HG02610 (cell line): ENCODE measurements around the gene MRGPRE.

Source experiments
- ATAC-seq: cut with Tn5 transposase; IDR thresholded peaks from one replicate; pipeline ENCODE4 v1.9.1; 2021; ENCODE audit warnings: mild to moderate bottlenecking, moderate library complexity; ENCODE audit not compliant: unreplicated experiment

MRGPRE gene

GRCh38 chr11:3226846-3227567, 5.2 kb downstream of the MRGPRE start:
- no peak for ATAC-seq

GRCh38 chr11:3225826-3226750, 6.1 kb downstream of the MRGPRE start:
- ATAC-seq: no peak

DNA sequence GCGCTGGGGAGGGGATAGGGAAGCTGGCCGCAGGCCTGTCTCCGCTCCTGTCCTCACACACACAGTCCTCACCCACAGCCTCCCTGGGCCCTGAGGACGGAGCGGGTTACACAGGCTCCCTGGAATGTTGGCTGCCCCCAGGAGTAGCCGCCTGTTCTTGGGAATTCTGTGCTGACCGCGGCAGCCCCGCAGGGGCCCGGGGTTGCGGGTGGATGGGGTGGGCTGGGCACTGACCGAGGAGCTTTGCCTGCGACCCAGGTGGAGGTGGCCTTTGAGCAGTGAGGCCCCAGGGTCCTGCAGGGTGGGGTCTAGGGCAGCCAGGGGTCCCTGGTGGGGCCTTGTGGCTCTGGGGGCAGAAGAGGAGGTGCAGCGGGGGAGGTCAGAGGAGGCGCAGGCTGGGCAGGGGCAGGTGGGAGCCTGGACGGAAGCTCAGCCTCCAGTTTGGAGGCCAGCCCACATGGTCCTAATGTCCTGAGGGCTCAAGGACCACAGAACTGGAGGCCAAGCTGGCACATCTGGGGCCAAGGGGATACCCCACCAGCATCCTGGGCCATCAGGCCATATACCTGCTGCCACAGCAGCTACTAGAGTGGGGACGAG, 7.0 kb downstream of the MRGPRE start:
- ATAC-seq: no peak

- ATAC-seq: no peak
These were observed 7.7 kb downstream of the MRGPRE start for GRCh38 chr11:3224401-3225057.

DNA sequence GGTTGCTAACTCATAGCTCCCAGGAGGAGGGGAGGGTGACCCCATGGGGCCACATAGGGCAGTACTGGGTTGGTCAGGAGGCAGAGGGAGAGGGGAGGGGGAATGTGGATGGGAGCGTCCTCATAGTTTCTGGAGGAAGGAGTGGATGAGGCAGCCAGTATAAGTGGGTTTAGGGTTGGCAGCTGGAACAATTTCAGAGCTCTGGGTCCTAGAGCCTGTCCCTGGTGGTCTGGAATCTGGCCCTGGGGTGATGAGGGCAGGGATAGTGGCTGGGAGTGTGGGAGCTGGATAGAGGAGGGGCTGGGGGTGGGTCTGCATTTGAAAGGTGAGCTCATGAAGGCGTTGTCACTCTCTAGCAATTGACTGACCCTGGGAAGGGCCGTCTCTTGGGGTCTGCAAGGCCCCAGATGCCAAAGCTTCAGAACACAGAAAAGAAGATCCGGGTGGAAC, 8.3 kb downstream of the MRGPRE start:
- no peak for ATAC-seq

- no peak for ATAC-seq
These were observed 9.0 kb downstream of the MRGPRE start for GRCh38 chr11:3222941-3223915.

GRCh38 chr11:3222003-3222855, 10.0 kb downstream of the MRGPRE start:
- no peak for ATAC-seq

- ATAC-seq: no peak
These were observed 10.7 kb downstream of the MRGPRE start for GRCh38 chr11:3221408-3222002.

DNA sequence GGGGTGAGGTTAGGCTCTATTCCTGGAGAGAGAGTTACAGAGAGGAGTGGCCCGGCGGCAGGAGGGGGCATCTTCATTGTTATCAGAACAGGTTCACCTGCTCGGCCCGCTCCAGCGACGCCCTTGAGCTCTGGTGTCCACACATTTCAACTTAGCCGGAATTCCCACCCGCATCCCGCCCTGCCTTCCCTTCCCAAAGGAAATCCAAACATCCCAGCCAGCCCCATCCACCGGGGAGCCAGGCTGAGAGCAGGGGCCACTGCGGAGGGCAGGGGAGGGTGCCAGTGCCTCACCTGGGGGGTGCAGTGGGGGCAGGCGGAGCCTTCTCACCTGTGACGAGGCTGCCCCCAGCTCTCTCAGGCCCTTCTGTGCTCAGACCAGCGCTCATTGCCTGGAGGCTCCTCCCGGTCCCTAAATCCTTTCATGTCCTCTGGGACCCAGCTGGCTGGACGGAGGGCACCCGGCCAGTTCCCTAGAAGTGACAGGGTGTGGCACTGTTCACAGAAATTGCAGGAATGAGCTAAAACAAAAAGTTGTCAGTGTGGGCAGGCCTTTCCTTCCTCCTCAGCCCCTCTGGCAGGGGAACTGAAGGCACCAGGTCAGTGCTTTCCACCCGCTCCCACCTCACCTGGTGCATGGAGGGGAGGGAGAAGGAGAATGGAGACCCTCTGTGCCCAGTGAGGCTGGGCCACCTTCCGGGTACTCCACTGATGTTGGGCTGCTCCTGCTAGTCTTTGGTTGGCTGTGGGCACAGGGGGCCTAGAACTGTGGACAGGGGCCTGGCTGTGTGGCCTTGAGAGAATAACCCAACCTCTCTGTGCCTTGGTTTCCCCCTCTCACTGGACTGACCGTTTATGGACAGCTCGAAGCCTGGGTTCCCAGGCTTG, 11.5 kb downstream of the MRGPRE start:
- no peak for ATAC-seq

- ATAC-seq: no peak
These were observed 12.1 kb downstream of the MRGPRE start for GRCh38 chr11:3220101-3220500.

DNA sequence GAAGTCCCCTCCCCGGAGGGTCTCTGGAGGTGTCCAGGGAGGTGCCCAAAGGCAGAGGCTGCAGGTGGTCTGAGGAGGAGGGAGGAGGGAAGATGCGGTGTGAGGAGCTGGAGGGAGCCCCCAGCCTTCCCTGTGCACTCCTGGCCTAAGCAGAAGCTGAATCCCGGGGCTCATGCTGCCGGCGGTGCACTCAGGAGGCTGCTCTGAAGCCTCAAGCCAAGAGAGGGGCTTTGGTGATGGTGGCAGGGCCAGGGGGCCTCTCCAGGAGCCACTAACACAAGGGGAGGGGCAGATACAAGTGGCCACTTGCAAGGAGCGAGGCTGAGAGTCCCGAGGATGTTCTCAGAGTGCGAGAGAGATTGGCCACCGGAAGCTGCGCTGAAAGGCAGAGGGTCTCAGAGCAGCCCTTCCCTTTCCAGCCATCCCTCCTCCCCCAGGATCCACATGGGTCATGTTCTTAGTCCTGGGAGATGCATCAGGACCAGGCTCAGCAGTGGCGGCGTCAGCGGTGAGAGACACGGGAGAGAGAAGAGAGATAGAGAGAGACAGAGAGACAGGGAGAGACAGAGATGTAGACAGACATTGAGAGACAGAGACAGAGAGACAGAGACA, 12.8 kb downstream of the MRGPRE start:
- ATAC-seq: no peak

GRCh38 chr11:3218483-3219280, 13.5 kb downstream of the MRGPRE start, which contains the start of gene MRGPRG:
Gene MRGPRG, minus strand, starts transcription at chr11:3218813. Its CDS starts 0 bp downstream, at chr11:3218813.
- ATAC-seq: no peak

DNA sequence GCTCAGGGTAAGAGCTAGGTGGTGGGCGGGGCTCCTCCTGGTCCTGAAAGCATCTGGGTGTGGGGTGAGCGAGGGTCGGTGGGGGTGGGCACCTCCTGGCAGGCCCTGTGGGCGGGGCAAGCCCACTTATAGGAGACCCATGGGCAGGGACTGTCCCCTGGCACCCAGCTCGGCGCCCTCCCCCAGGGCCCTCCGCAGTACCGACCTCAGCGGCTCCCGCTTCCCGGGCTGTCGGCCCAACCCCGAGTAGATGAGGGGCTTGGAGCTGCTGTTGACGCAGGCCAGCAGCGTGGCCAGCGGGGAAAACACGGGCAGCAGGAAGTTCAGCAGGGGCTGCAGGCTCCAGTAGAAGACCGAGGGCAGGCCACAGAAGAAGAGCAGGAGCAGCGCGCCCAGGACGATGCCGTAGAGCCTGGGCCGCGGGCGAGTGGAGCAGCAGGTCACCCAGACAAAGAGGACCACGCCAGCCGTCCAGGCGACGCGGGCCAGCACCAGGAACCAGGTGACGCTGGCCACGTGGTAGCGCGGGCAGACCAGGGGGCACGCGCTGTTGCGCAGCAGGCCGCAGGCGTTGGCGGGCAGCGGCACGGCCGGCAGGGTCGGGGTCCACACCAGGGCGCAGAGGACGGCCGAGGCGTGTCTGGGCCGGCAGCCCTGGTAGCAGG, 14.3 kb downstream of the MRGPRE start:
- ATAC-seq: no peak

- ATAC-seq: no peak
These were observed 16.1 kb downstream of the MRGPRE start for GRCh38 chr11:3216027-3216525.

DNA sequence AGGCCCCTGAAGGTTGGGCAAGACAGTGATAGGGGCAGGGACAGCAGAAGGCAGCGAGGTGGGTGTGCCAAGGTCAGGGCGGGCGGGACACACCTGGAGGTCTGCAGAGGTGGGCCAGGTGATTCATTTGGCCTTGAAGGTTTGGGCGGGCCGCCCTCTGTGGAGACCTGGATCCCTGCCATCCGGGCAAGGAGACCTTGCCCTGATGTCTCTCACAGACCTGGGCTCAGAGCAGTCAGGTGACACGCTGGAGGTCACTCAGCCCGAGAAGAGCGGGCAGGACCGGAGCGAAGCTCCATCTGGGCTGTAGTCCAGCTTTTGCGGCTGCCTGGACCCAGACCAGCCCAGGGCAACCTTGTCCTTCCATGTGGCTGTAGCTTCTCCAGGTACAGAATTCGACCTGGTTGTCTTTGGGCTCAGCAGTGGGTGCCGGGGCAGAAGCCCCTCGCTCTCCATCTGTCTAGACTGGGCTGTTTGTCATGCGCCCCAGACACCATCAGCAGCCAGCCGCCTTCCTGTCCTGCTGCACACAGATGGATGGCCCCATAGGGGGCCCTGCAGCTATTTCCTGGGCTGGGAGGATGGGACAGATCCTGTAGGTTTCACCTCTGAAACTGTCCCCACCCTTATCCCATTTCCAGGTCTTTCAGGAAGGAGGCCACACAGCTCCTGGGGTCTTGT, 16.7 kb downstream of the MRGPRE start:
- no peak for ATAC-seq
